ENCODE results near the gene CRTAC1. TPM values are rescaled to one million over a fixed set of nuclear protein-coding genes. Genes with fewer than 3 reads are reported as not detected.

Gene CRTAC1
- total RNA-seq, 1 experiment from 2014 or later = 0.20 TPM

DNA sequence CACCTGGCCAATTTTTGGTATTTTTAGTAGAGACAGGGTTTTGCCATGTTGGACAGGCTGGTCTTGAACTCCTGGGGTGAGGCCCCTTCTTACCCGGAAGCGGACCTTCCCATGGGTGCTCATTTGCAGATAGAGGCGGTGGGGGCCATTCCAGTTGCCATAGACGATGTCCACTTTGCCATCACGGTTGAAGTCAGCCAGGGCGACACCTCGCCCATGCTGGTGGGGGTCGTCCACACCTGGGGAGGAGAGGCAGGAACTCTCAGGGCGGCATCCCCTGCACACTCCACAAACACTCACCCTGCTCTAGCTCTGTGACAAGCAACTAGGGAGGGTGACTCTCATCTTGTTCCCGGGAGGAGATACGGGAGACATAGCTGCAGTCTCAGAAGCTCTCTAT lies 125.8 kb downstream of the CRTAC1 start:
- ATAC-seq = no peak
- H3K4me1 ChIP-seq (ENCODE audit: control insufficient read depth in 1 of 2, insufficient read depth in 2 of 2, low read length in 2 of 2) = no peaks in the 10 kb centered on the region
- no peaks in the 10 kb centered on the region for H3K9me3 ChIP-seq (ENCODE audit: control insufficient read depth in 1 of 2, insufficient read depth in 1 of 2, low read depth in 1 of 2, low read length in 2 of 2)
- no TSS peak for BruUV-seq (replicated peaks)
- RAD21 ChIA-PET (ENCODE audit: low non-redundant PET in 1 of 2, low total read pairs in 2 of 2, uncharacterized antibody in 2 of 2, unreplicated experiment in 2 of 2) = no interaction called here
- H4K20me1 ChIP-seq (ENCODE audit: insufficient read depth) = no peaks in the 10 kb centered on the region
- no peak overlapping the region for H3K4me2 ChIP-seq (ENCODE audit: low read length)
- no peaks in the 10 kb centered on the region for H3K9me2 ChIP-seq (ENCODE audit: insufficient read depth)
- TF ChIP-seq SIN3A (IDR thresholded peaks at IDR 0.05; ENCODE audit: low read depth) (no peak), EGR1 (IDR thresholded peaks at IDR 0.05; ENCODE audit: low read depth) (no peak), EZH2 (IDR thresholded peaks at IDR 0.05) (no peak), TCF7L2 (IDR thresholded peaks at IDR 0.05; ENCODE audit: borderline replicate concordance, extremely low read depth, insufficient read depth, insufficient read length) (no peak), EZH2phosphoT487 (IDR thresholded peaks at IDR 0.05; ENCODE audit: borderline replicate concordance) (no peak), ELF1 (IDR thresholded peaks at IDR 0.05; ENCODE audit: borderline replicate concordance, low read depth) (no peak), FOSL1 (IDR thresholded peaks at IDR 0.05; ENCODE audit: low read depth) (no peak), SRF (IDR thresholded peaks at IDR 0.05; ENCODE audit: low read depth) (no peak), CBX3 (IDR thresholded peaks at IDR 0.05; ENCODE audit: low read depth) (no peak), SP1 (IDR thresholded peaks at IDR 0.05; ENCODE audit: low read depth) (no peak), POLR2A (IDR thresholded peaks at IDR 0.05; ENCODE audit: borderline replicate concordance, extremely low read depth, insufficient read depth, insufficient read length) (no peak), YY1 (IDR thresholded peaks at IDR 0.05; ENCODE audit: extremely low read depth, insufficient replicate concordance, low read depth, low read length) (no peak)
- TF ChIP-seq, protein P1, sequence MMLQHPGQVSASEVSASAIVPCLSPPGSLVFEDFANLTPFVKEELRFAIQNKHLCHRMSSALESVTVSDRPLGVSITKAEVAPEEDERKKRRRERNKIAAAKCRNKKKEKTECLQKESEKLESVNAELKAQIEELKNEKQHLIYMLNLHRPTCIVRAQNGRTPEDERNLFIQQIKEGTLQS (IDR thresholded peaks at IDR 0.05) = no peak
- TF ChIP-seq, protein P2, sequence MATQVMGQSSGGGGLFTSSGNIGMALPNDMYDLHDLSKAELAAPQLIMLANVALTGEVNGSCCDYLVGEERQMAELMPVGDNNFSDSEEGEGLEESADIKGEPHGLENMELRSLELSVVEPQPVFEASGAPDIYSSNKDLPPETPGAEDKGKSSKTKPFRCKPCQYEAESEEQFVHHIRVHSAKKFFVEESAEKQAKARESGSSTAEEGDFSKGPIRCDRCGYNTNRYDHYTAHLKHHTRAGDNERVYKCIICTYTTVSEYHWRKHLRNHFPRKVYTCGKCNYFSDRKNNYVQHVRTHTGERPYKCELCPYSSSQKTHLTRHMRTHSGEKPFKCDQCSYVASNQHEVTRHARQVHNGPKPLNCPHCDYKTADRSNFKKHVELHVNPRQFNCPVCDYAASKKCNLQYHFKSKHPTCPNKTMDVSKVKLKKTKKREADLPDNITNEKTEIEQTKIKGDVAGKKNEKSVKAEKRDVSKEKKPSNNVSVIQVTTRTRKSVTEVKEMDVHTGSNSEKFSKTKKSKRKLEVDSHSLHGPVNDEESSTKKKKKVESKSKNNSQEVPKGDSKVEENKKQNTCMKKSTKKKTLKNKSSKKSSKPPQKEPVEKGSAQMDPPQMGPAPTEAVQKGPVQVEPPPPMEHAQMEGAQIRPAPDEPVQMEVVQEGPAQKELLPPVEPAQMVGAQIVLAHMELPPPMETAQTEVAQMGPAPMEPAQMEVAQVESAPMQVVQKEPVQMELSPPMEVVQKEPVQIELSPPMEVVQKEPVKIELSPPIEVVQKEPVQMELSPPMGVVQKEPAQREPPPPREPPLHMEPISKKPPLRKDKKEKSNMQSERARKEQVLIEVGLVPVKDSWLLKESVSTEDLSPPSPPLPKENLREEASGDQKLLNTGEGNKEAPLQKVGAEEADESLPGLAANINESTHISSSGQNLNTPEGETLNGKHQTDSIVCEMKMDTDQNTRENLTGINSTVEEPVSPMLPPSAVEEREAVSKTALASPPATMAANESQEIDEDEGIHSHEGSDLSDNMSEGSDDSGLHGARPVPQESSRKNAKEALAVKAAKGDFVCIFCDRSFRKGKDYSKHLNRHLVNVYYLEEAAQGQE (IDR thresholded peaks at IDR 0.05; ENCODE audit: low read depth) = no peak
- TF ChIP-seq, protein P3, sequence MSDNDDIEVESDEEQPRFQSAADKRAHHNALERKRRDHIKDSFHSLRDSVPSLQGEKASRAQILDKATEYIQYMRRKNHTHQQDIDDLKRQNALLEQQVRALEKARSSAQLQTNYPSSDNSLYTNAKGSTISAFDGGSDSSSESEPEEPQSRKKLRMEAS (IDR thresholded peaks at IDR 0.05) = no peak
- TF ChIP-seq, protein P4, sequence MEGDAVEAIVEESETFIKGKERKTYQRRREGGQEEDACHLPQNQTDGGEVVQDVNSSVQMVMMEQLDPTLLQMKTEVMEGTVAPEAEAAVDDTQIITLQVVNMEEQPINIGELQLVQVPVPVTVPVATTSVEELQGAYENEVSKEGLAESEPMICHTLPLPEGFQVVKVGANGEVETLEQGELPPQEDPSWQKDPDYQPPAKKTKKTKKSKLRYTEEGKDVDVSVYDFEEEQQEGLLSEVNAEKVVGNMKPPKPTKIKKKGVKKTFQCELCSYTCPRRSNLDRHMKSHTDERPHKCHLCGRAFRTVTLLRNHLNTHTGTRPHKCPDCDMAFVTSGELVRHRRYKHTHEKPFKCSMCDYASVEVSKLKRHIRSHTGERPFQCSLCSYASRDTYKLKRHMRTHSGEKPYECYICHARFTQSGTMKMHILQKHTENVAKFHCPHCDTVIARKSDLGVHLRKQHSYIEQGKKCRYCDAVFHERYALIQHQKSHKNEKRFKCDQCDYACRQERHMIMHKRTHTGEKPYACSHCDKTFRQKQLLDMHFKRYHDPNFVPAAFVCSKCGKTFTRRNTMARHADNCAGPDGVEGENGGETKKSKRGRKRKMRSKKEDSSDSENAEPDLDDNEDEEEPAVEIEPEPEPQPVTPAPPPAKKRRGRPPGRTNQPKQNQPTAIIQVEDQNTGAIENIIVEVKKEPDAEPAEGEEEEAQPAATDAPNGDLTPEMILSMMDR (IDR thresholded peaks at IDR 0.05 in 2 of 3, conservative IDR thresholded peaks at IDR 0.05 in 1 of 3; ENCODE audit: borderline replicate concordance in 1 of 3, insufficient read depth in 1 of 3, low read depth in 2 of 3, low read length in 2 of 3) = no peak
- H3K9ac ChIP-seq (ENCODE audit: low read length) = no peak overlapping the region
- POLR2A ChIA-PET = no interaction called here
- H2AFZ ChIP-seq (ENCODE audit: low read depth, low read length, poor library complexity, severe bottlenecking) = no peak overlapping the region
- no peaks in the 10 kb centered on the region for H3K79me2 ChIP-seq (ENCODE audit: insufficient read depth, low read length)
- no peaks in the 10 kb centered on the region for H3K27me3 ChIP-seq (ENCODE audit: insufficient read depth, low read length)
- intact Hi-C loops (cut with micrococcal nuclease) = no loop called here
- H3K27ac ChIP-seq (ENCODE audit: low read depth, low read length) = no peak overlapping the region
- CTCF ChIA-PET = interaction anchor here (1.0 to 1.2 kb wide), 2 partner anchors 10 to 141 kb away, joined by 3 to 4 read pairs; no protein-coding TSS in a partner anchor
- DNase-seq (ENCODE audit: low read depth, low spot score) = no peak
- H3K36me3 ChIP-seq (ENCODE audit: control insufficient read depth in 1 of 2, insufficient read depth in 2 of 2, low read length in 2 of 2) = no peaks in the 10 kb centered on the region
- no peak overlapping the region for H3K4me3 ChIP-seq (replicated peaks in 1 of 2; ENCODE audit: low read depth in 1 of 2, low read length in 2 of 2)

All from HCT116 (cell line).